ENCODE measurements around the gene MAN1A1.

MAN1A1 gene

GRCh38 chr6:119318176-119318575 lies 31.4 kb downstream of the MAN1A1 start:
- no peak for TF ChIP-seq CTCF (conservative IDR thresholded peaks at IDR 0.05; ENCODE audit: low read depth, low read length)
- H3K4me2 ChIP-seq: no peak overlapping the region
- H3K4me1 ChIP-seq (ENCODE audit: low read depth, poor library complexity, severe bottlenecking): peaks cover 5% of the 10 kb centered on the region
- no peak overlapping the region for H2AFZ ChIP-seq (ENCODE audit: low read depth)
- H3K27me3 ChIP-seq (ENCODE audit: insufficient read depth, low read depth): no peaks in the 10 kb centered on the region
- no peaks in the 10 kb centered on the region for H4K20me1 ChIP-seq (ENCODE audit: insufficient read depth)
- H3K27ac ChIP-seq: no peak overlapping the region
- H3K79me2 ChIP-seq (ENCODE audit: insufficient read depth, low read depth): peaks cover 10% of the 10 kb centered on the region; the same call in 1 of the 2 replicates
- no peak overlapping the region for H3K9ac ChIP-seq
- no peaks in the 10 kb centered on the region for H3K36me3 ChIP-seq (ENCODE audit: insufficient read depth)
- no peak overlapping the region for H3K4me3 ChIP-seq (IDR thresholded peaks at IDR 0.05; ENCODE audit: insufficient read depth, low read depth, low read length)

GRCh38 chr6:119317007-119317406 lies 32.6 kb downstream of the MAN1A1 start:
- Histone ChIP-seq H3K4me1 (ENCODE audit: low read depth, poor library complexity, severe bottlenecking) (peaks cover 9% of the 10 kb centered on the region), H3K27ac (no peak overlapping the region), H3K79me2 (ENCODE audit: insufficient read depth, low read depth) (0 out of 2 replicates have a peak, but pooled peaks cover 6% of the 10 kb centered on the region), H4K20me1 (ENCODE audit: insufficient read depth) (no peaks in the 10 kb centered on the region), H3K9ac (no peak overlapping the region), H3K27me3 (ENCODE audit: insufficient read depth, low read depth) (no peaks in the 10 kb centered on the region), H3K4me3 (IDR thresholded peaks at IDR 0.05; ENCODE audit: insufficient read depth, low read depth, low read length) (no peak overlapping the region), H3K4me2 (no peak overlapping the region), H2AFZ (ENCODE audit: low read depth) (no peak overlapping the region), H3K36me3 (ENCODE audit: insufficient read depth) (no peaks in the 10 kb centered on the region)
- no peak for TF ChIP-seq CTCF (conservative IDR thresholded peaks at IDR 0.05; ENCODE audit: low read depth, low read length)

- Histone ChIP-seq H3K9ac (no peak overlapping the region), H3K36me3 (ENCODE audit: insufficient read depth) (no peaks in the 10 kb centered on the region), H3K27ac (no peak overlapping the region), H3K4me3 (IDR thresholded peaks at IDR 0.05; ENCODE audit: insufficient read depth, low read depth, low read length) (no peak overlapping the region), H3K4me1 (ENCODE audit: low read depth, poor library complexity, severe bottlenecking) (peaks cover 9% of the 10 kb centered on the region), H2AFZ (ENCODE audit: low read depth) (no peak overlapping the region), H4K20me1 (ENCODE audit: insufficient read depth) (no peaks in the 10 kb centered on the region), H3K27me3 (ENCODE audit: insufficient read depth, low read depth) (no peaks in the 10 kb centered on the region), H3K4me2 (no peak overlapping the region), H3K79me2 (ENCODE audit: insufficient read depth, low read depth) (peaks cover 6% of the 10 kb centered on the region; the same call in 1 of the 2 replicates)
- TF ChIP-seq CTCF (conservative IDR thresholded peaks at IDR 0.05; ENCODE audit: low read depth, low read length): no peak
Measured at GRCh38 chr6:119314885-119315272, 34.7 kb downstream of the MAN1A1 start.

- no peak overlapping the region for H3K4me2 ChIP-seq
- peaks cover 6% of the 10 kb centered on the region; the same call in 1 of the 2 replicates for H3K79me2 ChIP-seq (ENCODE audit: insufficient read depth, low read depth)
- no peaks in the 10 kb centered on the region for H3K36me3 ChIP-seq (ENCODE audit: insufficient read depth)
- no peak overlapping the region for H2AFZ ChIP-seq (ENCODE audit: low read depth)
- H3K27ac ChIP-seq: no peak overlapping the region
- no peak for TF ChIP-seq CTCF (conservative IDR thresholded peaks at IDR 0.05; ENCODE audit: low read depth, low read length)
- H3K4me3 ChIP-seq (IDR thresholded peaks at IDR 0.05; ENCODE audit: insufficient read depth, low read depth, low read length): no peak overlapping the region
- no peaks in the 10 kb centered on the region for H4K20me1 ChIP-seq (ENCODE audit: insufficient read depth)
- no peaks in the 10 kb centered on the region for H3K27me3 ChIP-seq (ENCODE audit: insufficient read depth, low read depth)
- peaks cover 9% of the 10 kb centered on the region for H3K4me1 ChIP-seq (ENCODE audit: low read depth, poor library complexity, severe bottlenecking)
- no peak overlapping the region for H3K9ac ChIP-seq
Measured at GRCh38 chr6:119313937-119314884, 35.4 kb downstream of the MAN1A1 start.
